Kidney (tissue), 14 donors: ENCODE measurements around the gene RNF113B. TPM values are rescaled to one million over a fixed set of nuclear protein-coding genes. Genes with fewer than 3 reads are reported as not detected.

Experiments used
- DNase-seq, 5 donors: peaks; one replicate each; pipeline ENCODE4 v3.0.0-alpha.2; 2013 to 2020
- FAIRE-seq: peaks from 2 replicates; lab custom pipeline; 2012; peaks lifted over from hg19 to GRCh38; lab: Jason Lieb, UNC
- H3K27ac ChIP-seq, 2 donors: one replicate each; pipeline ENCODE4 v1.7.0; 2013; ENCODE audit warnings: low read depth in 2 of 2, low read length in 2 of 2, inconsistent platforms in 1 of 2
- H3K27me3 ChIP-seq: one replicate; pipeline ENCODE4 v1.7.1; 2013; ENCODE audit warnings: low read length, inconsistent platforms; ENCODE audit not compliant: control insufficient read depth, insufficient read depth
- H3K36me3 ChIP-seq, 3 donors: one replicate each; pipeline versions ENCODE4 v1.7.0 to v1.7.1; 2013; ENCODE audit warnings: low read length in 3 of 3, control low read depth in 1 of 3, inconsistent platforms in 1 of 3; ENCODE audit not compliant: insufficient read depth in 3 of 3, control insufficient read depth in 2 of 3
- H3K4me1 ChIP-seq, 3 donors: one replicate each; pipeline versions ENCODE4 v1.7.0 to v1.7.1; 2013; ENCODE audit warnings: low read length in 3 of 3, inconsistent platforms in 1 of 3, low read depth in 1 of 3; ENCODE audit not compliant: control insufficient read depth in 2 of 3, insufficient read depth in 2 of 3
- H3K4me3 ChIP-seq, 3 donors: one replicate each; pipeline versions ENCODE4 v1.7.0 to v1.8.1; 2013; ENCODE audit warnings: low read length in 3 of 3, control low read depth in 1 of 3, inconsistent platforms in 1 of 3
- H3K9ac ChIP-seq, 3 donors: one replicate each; pipeline versions ENCODE4 v1.7.0 to v1.7.1; 2013; ENCODE audit warnings: low read length in 3 of 3, control low read depth in 1 of 3, inconsistent platforms in 1 of 3
- H3K9me3 ChIP-seq, 3 donors: one replicate each; pipeline versions ENCODE4 v1.7.0 to v1.7.1; 2013; ENCODE audit warnings: low read length in 3 of 3, control low read depth in 1 of 3, inconsistent platforms in 1 of 3; ENCODE audit not compliant: control insufficient read depth in 2 of 3, insufficient read depth in 1 of 3
- CTCF ChIP-seq: IDR thresholded peaks from 3 replicates; pipeline ENCODE4 v1.5.1; 2012; ENCODE audit warnings: mild to moderate bottlenecking, moderate library complexity, borderline replicate concordance; ENCODE audit not compliant: insufficient read depth; ENCODE audit errors: extremely low read depth
- intact Hi-C: fragments of 100-400 bp; cut with DNase I; formaldehyde crosslinking; loops from one replicate; pipeline ENCODE4 v1.11.1; 2022
- polyA plus RNA-seq: library from polyadenylated mRNA; stranded (reverse); fragments of 350-450 nt; fragmentation: Illumina TruSeq; extraction: RNeasy Lipid Tissue Mini Kit (QIAGEN cat#74804); gene quantifications from one replicate; pipeline ENCODE4 v1.2.3, GENCODE V29; 2014; ENCODE audit warnings: low read depth, low replicate concordance; ENCODE audit not compliant: insufficient read depth
- total RNA-seq: library from RNA; stranded (reverse); fragmentation: NEBNext Ultra II Directional; extraction: Animal tissue kit (Norgen Biotek cat#: 25700); gene quantifications from one replicate; pipeline ENCODE4 v1.2.1, GENCODE V29; 2021
- donor health status: control.
- donor health status: control.
- donor health status: control.
- donor health status: control.
- donor health status: control.
- donor health status: DM: yes; HTN: yes; CAD: no.
- donor health status: Normal renal cell carcinoma (clear cell type).

RNF113B gene
- total and polyA plus RNA-seq, 2 donors from 2014 or later = not detected

- TF ChIP-seq CTCF = no peak
- H3K27me3 ChIP-seq = no peaks in the 10 kb centered on the region
- intact Hi-C loops = no loop called here
- H3K4me1 ChIP-seq = peaks cover 2 to 61% (median 33%) of the 10 kb centered on the region in 3 donors
- no peak for DNase-seq
- peak overlapping the region in 1 of 3 donors; percentile 47 for H3K9ac ChIP-seq
- H3K27ac ChIP-seq = peak overlapping the region; percentile 44 to 80
- no peak overlapping the region for H3K4me3 ChIP-seq
- no peaks in the 10 kb centered on the region for H3K36me3 ChIP-seq
- H3K9me3 ChIP-seq = no peaks in the 10 kb centered on the region
- FAIRE-seq = no peak
These were observed 10.8 kb upstream of the RNF113B start for GRCh38 chr13:98187965-98188261.

- Histone ChIP-seq H3K9me3 (no peaks in the 10 kb centered on the region), H3K4me3 (no peak overlapping the region), H3K27me3 (no peaks in the 10 kb centered on the region), H3K27ac (peak overlapping the region; percentile 44 to 80), H3K9ac (peak overlapping the region in 1 of 3 donors; percentile 47), H3K4me1 (peaks cover 2 to 67% (median 34%) of the 10 kb centered on the region in 3 donors), H3K36me3 (no peaks in the 10 kb centered on the region)
- TF ChIP-seq CTCF = no peak
- FAIRE-seq = no peak
- intact Hi-C loops = no loop called here
- peak in 1 of 5 donors; percentile 46 for DNase-seq
These were observed 10.3 kb upstream of the RNF113B start for GRCh38 chr13:98187155-98187964.

GRCh38 chr13:98184792-98185191, 7.7 kb upstream of the RNF113B start:
- DNase-seq = no peak
- Histone ChIP-seq H3K36me3 (no peaks in the 10 kb centered on the region), H3K27me3 (no peaks in the 10 kb centered on the region), H3K9me3 (no peaks in the 10 kb centered on the region), H3K9ac (peak overlapping the region in 1 of 3 donors; percentile 62), H3K27ac (peak overlapping the region in 1 of 2 donors; percentile 92), H3K4me3 (no peak overlapping the region), H3K4me1 (peaks cover 2 to 62% (median 30%) of the 10 kb centered on the region in 3 donors)
- no peak for TF ChIP-seq CTCF
- FAIRE-seq = no peak
- intact Hi-C loops = no loop called here
